Amygdala (tissue), 56 donors: Measurements from ENCODE around the gene SEC63.
"Not testable (repeated sequence)": the region's sequence is repeated elsewhere in the genome, so short reads cannot be mapped to it uniquely, and the experiment has no call there.

Experiments used
- DNase-seq, 56 donors: peaks; one replicate each; lab custom pipeline; 2025; lab: John Stamatoyannopoulos, UW

SEC63 gene, protein sequence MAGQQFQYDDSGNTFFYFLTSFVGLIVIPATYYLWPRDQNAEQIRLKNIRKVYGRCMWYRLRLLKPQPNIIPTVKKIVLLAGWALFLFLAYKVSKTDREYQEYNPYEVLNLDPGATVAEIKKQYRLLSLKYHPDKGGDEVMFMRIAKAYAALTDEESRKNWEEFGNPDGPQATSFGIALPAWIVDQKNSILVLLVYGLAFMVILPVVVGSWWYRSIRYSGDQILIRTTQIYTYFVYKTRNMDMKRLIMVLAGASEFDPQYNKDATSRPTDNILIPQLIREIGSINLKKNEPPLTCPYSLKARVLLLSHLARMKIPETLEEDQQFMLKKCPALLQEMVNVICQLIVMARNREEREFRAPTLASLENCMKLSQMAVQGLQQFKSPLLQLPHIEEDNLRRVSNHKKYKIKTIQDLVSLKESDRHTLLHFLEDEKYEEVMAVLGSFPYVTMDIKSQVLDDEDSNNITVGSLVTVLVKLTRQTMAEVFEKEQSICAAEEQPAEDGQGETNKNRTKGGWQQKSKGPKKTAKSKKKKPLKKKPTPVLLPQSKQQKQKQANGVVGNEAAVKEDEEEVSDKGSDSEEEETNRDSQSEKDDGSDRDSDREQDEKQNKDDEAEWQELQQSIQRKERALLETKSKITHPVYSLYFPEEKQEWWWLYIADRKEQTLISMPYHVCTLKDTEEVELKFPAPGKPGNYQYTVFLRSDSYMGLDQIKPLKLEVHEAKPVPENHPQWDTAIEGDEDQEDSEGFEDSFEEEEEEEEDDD

GRCh38 chr6:107957909-107958688 lies at the start of gene SEC63:
Gene SEC63, minus strand, starts transcription at chr6:107958208. Its CDS starts 199 bp downstream, at chr6:107958009.
- peak; percentile 49 to 98 (median 95) for DNase-seq

- no peak for DNase-seq
Measured at GRCh38 chr6:108005961-108006360, 48.0 kb upstream of the SEC63 start.

- DNase-seq: no peak
Measured at GRCh38 chr6:108004861-108005260, 46.9 kb upstream of the SEC63 start.

DNA sequence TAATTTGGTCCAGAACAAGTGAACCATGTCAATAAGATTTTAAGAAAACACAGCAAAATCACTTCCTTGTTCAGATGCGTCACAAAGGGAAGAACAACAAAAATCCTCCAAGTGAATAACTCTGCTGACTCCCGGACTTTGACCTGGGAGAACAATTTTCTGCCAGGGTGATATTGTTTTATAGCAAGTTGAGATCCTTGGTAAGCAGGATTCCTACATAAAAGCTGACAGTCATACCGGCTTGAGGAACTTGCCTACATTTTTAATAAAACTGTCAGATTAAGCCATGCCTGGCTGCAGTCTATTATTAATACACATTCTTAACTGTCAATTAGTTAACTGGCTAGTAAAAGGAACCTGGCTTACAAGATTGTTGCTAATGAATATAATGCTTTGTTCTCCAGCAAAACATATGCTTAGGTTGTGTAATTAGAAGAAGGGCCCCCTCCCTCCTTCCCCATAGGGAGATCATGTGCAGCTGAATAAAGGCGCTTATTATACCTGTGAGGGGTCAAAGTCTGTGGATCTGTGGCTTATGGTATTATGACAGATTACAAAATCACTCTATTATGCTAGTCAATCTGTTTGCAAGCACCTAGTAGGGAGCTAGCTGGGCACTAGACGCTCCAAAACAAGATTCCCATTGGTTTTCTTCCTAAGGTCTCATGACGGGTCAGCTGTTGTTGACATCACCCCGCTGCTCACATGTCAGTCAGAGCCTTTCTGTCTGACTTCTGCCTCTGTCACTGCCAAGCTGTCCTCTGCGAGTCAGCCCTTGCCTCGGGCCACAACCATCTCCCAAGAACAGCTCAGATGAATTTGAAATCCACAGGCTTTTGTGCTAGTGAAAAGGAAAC lies 44.6 kb upstream of the SEC63 start:
- peak in 55 of 56 donors; percentile 2 to 93 (median 67) for DNase-seq

DNA sequence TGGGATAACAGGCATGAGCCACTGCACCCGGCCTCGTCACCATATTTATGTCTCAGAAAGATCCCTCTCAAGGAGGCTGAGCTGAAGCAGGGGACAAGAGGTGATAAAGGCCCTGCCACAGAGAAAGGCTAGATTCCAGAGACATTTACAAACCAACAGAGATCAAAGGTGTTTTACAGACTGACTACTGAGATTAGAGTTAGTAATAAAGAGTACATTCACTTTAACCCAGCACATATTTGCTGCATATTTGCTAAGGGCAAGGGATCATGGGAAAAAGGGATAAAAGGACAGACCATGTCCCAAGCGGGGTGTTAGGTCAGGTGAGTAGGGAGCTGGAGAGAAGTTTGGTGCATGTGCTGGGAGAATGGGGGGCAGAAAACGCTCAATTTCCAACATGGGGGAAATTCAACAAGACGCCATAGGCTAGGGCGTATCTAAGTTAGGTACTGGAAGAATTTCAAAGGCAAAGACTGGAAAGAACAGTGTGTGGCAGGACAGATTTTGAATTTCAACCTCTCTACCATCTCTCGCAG lies 43.8 kb upstream of the SEC63 start:
- DNase-seq: no peak

- DNase-seq: not testable (repeated sequence)
Measured at GRCh38 chr6:108000259-108000658, 42.3 kb upstream of the SEC63 start.

GRCh38 chr6:107999341-107999740 lies 41.3 kb upstream of the SEC63 start:
- no peak for DNase-seq

GRCh38 chr6:107991772-107992550 lies 34.0 kb upstream of the SEC63 start:
- no peak for DNase-seq

GRCh38 chr6:107991061-107991460 lies 33.1 kb upstream of the SEC63 start:
- DNase-seq: no peak

DNA sequence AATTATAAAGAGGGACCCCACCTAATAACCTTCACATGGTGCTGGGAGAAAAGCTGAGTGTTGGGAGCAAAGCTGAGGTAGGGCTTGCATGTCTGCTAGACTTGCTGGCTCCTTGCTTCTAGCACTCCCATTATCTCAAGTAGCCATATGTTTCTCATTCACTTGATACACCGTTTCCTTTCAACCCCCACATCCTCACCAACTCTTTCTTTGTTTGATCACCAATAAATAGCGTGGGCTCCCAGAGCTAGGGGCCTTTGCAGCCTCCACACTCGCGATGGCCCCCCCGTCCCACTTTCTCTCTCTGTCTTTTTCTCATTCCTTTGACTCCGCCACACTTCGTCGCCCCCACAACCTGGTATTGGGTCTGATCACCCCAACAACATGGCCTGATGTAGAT lies 32.6 kb upstream of the SEC63 start:
- DNase-seq: not testable (repeated sequence)

GRCh38 chr6:107989166-107990094 lies 31.4 kb upstream of the SEC63 start:
- DNase-seq: no peak

- no peak for DNase-seq
Measured at GRCh38 chr6:107988570-107988969, 30.6 kb upstream of the SEC63 start.

- no peak for DNase-seq
Measured at GRCh38 chr6:107987805-107988204, 29.8 kb upstream of the SEC63 start.

- DNase-seq: no peak
Measured at GRCh38 chr6:107985701-107986100, 27.7 kb upstream of the SEC63 start.

DNA sequence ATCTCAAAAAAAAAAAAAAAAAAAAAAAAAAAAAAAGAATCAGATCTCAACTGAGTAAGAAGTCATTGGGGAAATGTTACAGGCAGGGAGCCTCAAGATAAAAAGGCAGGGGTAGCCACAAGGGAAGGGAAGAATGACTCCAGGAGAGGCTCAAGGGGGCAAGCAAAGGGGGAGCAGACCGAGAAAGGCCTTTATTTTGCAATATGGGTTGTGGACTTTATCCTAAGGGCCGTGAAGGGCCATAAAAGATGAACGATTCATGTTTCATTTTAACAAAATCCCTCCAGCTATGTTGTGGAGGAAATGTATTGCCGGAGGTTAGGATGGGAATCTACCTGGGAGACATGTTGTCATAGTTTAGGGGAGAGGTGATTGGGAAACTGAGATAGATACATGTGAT lies 25.8 kb upstream of the SEC63 start:
- no peak for DNase-seq

DNA sequence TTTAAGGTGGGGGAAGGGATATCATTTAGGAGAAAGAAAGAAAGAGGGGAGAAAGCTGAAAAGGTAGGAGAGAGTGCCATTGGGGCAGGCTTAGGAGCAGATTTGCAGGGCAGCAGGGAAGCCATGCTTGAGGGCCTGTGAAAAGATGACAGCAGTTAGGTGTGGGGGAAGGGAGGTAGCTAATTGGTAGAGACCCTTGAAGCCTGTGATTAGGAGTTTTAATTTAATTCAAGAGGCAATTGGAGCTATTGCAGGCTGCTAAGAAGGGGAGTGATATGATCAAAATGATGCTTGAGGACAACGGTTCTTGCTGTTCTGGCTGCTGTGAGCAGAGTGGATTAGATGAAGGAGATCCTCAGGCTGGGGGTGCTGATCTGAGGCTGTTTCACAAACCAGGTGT lies 24.5 kb upstream of the SEC63 start:
- no peak for DNase-seq

GRCh38 chr6:107981695-107982094 lies 23.7 kb upstream of the SEC63 start:
- no peak for DNase-seq

- DNase-seq: peak in 4 of 56 donors; percentile 4 to 30 (median 6)
Measured at GRCh38 chr6:107977283-107977682, 19.3 kb upstream of the SEC63 start.
